RPMI8226 (cell line): ENCODE results near the gene TAC4.
A peak's percentile ranks its signal among the peaks of the same experiment; 100 is the strongest.

Source experiments
- DNase-seq: peaks from one replicate; pipeline ENCODE4 v3.0.0-alpha.2; 2015

TAC4 gene, protein sequence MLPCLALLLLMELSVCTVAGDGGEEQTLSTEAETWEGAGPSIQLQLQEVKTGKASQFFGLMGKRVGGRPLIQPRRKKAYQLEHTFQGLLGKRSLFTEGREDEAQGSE

DNA sequence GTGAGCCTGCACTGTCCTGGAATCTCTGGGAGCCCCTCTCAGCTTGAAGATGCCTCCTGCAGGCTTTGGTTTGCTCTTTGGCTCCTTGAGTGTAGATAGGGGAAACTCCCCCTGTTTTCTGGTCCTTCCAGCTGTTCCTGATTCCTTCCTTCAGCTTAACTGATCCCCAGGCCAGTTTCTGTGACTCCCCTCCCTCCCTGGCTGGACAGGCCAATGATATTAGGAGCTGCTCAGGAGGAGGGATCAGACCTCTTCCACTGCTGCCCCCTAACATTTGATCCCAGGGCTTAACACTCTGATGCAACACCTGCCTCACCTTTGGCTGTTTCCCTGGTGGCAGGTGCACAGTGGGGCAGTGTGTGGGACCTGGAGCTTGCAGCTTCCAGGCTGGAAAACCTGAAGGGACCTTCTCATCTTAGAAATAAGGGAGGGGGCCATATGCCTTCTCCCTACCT, at the start of gene TAC4:
TSS of gene TAC4 (minus strand) at position 51 of the 455 bp plus-strand sequence. CDS start 52 bp downstream, outside the sequence.
- DNase-seq, result no peak

DNA sequence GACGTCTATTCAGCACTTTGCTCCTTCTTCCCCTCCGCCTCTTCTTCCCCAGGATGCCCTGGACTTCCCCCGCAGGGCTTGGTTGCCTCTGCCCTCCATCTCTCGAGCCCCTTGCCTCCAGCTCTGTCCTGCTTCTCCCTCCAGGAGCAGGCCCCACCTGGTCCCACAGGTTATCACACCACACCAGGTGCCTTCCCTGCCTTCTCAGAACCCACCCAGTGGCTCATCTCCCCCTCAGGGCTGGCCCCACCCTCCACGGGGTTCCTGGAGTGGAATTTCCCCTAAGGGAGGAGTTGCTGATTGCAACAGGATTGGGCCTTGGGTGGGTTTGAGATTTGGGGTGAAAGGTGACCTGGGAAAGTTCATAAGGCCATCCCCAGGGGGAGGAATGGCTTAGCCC, 49.0 kb upstream of the TAC4 start:
- DNase-seq, result no peak

DNA sequence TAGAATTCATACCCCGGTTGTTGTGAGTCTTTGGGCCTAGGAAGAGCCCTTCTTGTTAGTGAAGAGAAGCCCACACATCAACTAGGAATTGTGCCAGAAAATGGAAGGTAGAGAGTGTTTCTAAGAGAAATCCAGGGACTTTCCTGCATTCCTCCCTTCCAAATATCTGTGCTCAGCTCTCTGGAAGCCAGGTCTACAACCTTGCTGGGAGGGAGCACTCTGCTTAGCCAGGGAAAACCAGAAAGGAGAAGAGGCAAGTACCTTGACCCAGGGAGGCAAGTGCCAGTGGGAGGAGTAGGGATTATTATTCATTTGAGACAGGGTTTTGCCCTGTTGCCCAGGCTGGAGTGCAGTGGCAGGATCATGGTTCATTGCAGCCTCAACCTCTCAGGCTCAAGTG, 48.4 kb upstream of the TAC4 start:
- DNase-seq, result no peak

DNA sequence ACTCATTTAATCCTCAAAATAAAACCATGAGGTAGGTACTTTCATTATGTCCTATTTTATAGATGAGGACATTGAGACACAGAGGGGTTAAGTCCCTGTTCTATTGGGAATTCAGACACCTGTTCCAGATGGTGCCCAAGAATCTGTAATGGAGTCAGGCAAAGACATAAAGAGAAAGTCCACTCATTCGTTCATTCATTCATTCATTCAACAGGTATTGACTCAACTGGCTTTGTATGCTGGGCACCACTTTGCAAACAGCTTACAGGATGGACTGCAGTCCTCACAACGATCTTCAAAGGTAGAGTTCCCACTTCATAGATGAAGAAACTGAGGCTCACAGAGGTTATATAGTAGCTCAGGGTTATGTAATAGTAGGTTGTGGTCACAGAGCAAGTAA, 47.9 kb upstream of the TAC4 start:
- DNase-seq, result no peak

DNA sequence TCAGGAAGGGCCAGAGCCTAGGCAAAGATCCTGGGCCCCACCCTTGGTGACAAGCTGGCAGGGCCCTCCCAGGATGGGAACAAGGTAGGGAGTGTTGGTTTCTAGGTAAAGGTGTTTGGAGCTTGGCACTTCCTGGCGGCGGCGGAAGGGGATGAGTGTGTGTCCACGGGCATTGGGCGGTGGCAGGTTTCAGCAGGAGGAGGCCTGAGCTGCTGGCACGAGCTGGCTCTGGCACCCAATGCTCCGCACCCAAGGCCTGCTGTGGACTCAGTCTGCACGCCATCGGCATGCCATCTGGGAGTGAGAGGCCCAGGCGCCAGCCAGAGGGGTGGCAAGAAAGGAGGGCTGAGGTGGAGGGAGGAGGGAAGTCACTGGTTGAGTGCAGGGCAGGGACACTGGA, 46.9 kb upstream of the TAC4 start:
- DNase-seq, result no peak

DNA sequence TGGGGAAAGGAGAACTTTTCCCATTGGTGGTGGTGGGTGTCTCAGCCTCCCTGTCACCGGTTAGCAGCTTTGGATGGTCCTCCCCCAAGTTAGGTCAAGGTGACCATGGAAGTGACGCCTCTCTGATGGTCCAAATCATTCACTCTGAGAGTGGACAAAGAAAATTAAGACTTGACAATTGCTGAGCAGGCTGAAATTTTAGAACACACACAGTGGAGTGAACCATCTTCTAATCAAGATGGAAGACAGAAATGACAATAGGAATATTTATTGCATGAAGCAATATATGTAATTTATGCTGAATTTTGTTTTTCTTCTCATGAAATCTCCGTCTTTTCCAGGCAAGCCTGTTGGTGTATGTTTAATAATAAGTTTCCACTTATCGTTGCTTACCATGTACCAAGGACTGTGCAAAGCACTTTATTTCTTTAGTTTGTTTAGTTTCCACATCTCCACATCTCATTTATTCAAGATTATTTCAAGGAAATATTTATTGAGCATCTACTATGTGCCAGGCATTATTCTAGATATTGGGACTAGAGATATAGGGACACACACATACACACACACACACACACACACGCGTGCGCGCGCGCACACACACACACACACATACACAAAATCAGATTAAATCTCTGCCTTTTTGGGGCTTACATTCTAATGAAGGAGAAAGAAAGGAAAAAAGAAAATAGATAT, 44.0 kb upstream of the TAC4 start:
- DNase-seq, result no peak

DNA sequence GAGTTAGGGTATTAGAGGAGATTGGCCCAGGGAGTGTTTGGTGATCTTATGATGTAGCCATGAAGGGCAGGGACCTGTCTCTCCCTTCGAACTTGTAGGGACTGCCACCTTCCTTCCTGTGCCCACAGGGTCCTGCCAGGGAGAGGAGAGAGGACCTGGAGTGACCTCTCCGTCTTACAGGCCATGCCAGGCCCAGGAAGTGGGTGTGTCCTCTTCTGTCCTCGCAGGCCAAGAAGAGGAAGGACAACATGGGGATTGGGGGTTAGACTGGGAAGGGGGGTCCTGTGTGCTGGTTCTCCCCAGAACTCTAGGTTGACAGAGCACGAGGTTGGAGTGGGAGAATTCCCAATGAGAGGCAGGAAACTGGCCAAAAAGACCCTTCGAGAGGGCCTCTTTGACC, 43.4 kb upstream of the TAC4 start:
- no peak for DNase-seq

DNA sequence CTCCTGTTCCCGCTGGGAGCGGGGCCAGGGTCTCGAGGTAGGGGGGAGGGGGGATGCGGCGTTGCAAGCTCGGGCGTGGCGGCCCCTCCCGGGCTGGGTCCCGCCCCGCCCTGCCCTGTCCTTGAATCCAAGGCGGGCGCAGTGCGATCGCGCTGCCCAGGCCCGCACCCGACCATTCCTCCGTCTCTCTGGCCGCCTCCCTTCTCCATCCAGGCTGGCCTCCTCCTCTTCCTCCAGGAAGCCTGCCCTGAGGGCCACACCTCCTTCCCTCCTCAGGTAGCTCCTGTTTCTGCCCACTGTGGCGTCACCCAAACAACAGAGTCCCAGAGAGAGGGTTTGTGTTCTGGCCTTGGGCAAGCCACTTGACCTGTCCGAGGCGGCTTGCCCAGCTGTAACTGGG, 43.0 kb upstream of the TAC4 start:
- DNase-seq, result no peak

DNA sequence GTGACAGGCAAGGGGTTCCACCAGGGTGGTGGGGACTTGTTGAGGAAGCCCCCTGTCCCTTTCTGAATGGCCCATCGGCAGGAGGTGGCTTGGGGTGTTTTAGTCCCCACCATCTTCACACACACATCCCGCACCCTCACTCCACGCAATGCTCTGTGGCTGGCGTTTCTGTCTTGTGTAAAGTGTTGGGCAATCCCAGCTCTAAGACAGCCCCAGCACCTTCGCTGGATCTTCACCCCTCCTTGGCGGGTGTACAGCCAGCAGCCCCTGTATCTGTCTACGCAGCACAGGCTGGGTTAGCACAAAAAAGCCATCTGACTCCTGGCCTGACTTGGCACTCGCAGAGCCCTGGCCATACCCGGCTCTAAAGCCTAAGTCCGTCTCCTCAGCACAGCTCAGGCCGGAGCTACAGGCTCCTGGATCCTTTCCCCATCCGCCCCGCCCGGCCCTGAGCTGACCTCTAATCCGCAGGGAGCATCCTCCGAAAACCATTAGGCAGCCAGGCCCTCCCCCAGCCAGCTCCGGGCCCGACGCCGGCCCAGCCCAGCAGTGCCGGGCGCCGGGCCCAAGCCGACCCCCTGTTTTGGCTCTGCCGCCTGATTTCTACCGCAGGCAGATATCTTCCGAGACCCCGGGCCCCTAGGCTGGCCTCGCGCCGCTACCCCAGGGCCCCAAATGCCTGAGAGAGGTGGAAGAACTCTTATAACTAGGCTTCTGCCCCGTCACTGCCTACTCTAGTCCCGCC, 42.4 kb upstream of the TAC4 start:
- DNase-seq, result no peak

DNA sequence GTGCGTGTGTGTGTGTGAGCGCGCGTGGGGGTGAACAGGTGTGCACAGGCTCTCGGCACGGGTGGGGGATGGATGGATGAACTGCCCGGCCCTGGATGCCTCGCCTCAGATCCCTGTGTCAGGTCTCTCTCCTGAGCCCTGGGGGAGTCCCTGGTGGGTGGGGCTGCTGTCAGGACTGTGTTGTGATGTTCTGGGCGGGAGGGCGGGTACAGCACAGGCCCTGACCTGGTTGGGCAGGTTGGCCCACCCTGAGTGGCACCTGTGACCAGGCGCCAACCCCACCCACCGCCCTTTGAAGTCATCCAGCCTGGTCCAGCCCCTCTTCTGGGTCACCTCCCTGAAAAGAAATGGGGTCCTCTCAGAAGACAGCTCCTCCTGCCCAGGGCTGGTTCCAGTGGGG, 41.6 kb upstream of the TAC4 start:
- DNase-seq, result no peak

DNA sequence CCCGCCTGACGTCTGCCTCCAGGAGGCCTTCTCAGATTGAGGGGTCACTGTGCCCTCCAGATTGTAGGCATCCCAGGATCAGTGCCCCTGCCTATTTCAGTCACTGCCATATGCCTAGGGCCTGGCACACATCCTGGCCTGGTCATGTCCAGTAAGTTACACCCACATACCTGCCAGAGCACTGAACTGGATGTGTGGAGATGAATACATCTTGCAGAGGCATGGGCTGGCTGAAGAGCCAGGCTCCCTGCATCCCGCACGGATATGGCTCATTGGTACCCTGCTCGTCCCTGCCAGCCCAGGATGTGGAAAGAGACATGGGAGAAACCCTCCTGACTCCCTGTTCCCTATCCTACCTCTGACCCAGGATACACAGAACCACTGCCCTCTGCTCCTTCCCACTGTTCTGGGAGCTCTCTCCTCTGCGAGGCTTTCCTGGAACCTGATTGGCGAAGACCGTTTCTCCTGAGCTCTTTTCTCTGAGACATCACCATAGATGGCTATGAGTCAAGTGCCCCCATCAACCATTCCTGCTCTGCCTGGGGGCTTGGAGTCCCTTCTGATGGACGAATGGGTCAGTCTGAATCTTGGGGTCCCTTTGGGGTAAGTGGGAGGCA, 40.0 kb upstream of the TAC4 start:
- DNase-seq, result no peak

DNA sequence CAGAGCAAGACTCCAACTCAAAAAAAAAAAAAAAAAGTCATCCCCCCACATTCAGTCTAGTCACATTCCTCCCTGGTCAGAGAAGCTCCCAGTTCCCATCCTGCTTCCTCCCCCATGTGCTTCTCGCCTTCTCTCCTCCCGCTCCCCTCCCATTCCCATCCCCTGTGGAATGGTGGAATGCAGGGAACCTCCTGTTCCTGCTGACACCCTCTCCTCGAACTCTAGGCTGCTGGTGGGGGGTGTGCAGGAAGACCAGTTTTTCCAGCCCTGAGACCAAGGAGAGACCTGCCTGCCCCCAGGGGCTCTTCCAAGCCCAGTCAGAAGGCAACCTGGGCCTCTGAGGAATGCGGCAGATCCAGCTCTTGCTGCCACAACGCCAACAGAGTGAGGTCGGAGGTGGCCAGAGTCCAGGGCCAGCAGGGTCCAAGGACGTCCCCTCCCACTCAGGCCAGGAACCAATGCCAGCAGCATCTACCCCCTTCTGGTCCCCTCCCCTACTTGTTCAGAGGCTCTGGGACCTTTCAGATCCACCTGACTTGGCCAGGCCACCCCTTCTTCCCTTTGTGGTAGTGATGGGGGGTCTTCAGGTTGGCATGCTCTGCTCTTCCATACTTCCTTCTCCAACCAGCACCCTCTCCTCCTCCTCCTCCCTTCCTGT, 39.3 kb upstream of the TAC4 start:
- DNase-seq, result no peak

DNA sequence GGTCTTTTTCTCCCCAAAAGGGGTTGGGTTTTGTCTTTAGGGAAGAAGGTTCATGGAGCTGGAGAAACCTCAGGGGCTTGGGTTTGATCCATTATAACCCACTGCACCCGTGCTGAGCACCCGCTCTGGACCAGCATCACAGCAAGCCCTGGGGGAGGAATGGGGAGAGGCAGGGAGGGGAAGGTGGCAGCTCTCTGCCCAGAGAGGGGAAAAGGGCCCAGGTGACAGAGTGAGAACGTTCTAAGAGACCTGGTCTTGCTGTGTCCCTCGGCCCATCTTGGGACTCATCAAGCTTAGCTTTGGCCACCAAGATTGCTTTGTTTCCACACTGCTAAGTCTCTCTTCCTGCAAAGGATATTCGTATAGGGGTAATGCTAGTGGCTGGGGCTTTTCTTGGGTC, 38.2 kb upstream of the TAC4 start:
- DNase-seq, result no peak

DNA sequence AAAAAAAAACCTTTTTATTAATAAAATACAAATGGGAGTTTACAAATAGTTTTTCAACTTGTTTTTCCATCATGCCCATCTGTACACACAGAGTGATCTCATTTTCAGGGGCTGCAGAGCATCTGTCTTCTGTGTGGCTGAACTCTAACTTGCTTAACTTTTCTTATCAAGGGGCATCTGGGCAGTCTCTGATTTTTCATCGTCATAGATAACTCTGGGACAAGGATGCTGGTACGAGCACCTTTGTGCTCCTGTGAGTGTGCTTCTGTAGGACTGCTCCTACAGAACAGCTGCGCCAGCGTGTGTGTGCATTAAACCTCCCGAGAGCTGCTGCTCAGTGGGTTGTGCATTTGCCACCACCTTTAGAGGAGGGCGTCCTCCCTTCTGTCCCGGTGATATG, 34.6 kb upstream of the TAC4 start:
- DNase-seq, result no peak

DNA sequence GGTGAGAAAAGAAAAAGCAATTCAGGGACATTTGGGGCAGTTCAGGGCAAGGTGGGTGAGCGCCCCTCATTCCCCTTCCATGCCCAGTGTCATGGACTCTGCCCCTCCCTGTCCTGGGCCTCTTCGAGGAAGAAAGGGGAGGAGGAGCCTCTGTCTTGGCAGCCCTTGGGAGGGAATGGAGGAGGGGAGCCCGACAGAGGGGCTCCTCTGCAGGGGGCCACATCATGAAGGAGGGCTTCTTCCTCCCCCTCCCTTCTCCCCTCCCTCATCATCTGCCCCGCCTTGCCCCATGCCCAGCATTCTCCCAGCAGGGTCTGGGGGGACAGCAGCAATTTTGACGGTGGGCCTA, 33.2 kb upstream of the TAC4 start:
- DNase-seq, result no peak

DNA sequence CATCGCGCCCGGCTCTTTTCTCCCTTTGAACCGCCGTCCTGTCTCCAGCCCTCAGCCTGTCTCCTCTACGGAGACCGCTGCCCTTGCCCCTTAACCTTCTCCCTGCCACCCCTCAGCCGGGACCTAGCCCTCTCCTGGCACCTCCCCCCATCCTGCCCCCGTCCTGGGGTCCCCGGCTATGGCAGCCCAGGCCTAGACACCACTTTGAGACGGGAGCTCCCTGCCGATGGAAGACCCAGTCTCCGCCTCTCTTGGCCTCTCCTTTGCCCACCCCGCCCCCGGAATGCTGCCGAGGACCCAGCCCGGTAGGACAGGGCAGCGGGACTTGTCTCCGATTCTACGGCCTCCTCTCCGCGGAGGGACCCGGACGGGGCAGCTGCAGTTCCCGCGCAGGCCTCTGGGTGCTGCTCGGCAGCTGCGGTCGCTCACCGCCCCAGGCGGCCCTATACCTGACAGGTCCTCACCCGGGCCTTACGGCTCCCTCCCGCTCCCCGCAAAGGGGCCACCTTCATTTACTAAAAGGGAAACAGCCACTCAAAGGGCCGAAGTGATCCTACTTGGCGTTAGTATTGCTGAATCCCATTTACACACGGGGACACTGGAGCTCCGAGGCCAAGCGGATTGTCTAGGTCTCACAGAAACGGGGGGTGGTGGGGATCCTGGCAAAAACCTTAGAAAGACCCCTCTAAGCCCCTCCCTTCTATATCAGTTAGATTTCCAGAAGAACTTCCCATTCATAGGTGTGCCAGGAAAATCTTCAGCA, 32.6 kb upstream of the TAC4 start:
- peak; percentile 82 for DNase-seq

DNA sequence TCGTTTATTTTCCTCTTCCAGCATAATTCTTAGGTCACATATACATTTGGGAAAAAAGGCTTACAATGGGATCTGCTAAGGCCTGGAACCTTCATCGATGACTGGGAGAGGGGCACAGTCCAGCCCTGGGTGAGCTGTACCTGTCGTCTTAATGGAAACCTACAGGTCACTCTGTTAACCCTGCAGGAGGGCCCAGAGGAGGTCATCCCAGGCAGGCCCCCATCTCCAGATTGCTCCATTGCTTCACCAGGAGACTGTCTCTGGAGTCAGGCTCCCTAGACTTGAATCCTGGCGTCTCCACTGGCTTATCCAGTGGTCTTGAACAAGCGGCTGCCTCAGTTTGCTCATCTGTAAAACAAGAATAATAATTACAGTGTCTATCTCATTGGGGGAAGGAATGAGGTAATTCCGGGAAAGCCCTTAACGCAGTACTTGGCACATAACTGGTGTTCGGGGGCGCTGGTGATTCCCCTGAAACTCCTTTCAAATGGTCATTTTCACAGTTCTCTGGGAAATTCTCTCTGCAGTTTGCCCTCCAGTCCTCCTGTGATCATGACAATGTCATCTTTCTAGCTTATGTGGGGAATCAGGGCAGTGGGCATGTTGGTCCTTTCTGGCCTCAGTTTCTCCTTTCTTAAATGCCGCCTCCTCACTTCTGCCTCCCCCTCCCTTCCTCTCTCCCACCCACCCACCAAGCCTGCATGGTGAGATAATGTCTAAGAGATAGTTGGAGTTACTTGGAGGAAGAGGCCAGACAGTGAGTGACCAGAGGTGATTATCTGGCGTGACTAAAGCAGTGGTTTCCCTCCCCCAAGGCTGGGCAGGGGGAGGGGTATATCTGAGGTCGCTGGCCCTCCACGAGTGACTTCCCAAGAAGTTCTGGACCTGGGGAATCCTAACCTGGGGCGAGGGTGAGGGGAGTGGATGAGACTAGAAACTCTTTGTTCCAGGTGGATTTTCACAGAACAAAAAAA, 31.3 kb upstream of the TAC4 start:
- no peak for DNase-seq

DNA sequence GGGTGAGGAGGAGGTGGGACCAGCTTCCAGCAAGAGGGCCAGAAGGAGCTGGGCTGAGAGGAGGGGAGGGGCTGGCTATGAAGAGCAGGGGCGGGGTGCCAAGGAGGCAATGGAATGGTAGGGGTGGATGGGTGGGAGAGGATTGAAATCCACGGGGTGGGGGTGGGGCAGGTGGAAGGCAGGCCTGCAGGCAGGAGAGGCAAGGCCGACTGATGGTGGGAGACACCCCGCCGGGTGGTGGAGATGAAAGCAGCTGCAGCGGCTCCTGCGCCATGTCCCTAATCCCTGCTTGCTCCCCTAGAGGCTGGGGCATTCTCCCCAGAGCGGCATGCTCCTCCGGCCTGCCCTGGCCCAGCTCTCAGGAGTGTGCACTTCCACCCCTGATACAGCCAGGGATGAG, 27.8 kb upstream of the TAC4 start:
- no peak for DNase-seq

DNA sequence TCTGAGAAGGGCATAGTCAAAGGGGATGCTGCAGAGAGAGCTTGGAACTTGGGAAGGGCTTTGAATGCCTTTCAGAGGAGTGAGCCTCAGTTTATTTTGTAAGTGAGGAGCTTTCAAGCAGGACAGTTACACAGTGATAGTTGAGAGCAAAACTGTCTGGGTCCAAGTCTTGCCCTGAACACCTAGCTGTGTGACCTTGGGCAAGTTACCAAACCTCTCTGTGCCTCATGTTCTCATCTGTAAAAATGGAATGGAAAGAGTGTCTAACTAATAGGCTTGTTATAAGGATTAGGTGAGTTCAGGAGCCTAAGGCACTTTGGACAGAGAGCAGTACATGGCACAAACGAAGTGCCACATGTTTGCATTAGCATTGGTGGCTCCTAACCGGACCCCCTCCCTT, 27.0 kb upstream of the TAC4 start:
- no peak for DNase-seq

DNA sequence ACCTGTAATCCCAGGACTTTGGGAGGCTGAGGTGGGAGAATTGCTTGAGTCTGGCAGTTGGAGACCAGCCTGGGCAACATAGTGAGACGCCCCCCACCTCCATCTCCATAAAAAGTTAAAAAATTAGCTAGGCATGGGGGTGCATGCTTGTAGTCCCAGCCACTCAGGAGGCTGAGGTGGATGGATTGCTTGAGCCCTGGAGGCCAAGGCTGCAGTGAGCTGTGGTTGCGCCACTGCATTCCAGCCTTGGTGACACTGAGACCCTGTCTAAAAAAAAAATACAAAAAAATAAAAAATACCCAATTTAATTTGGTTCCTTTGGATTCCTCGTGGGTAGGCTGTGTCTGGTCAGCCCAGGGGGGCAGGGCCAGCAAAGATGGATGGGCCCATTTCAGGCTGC, 26.1 kb upstream of the TAC4 start:
- DNase-seq, result no peak

DNA sequence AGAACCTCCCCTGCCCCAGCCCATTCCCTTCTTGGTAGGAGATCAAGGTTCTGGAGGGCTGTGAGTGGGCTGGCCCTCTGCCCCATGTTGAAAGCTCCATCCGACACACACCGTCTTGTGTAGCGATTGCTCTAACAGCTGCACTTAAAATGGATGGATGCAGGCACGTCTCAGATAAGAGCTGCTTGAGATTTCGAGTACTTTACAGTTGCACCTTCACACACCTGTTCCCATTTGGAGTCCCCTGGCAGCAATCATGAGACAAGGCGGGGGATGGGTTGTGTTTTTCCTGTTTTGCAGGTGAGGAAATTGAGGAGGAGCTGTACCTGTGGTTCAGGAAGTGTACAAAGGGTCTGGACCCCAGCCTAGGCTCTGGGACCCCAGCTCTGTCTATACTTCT, 25.6 kb upstream of the TAC4 start:
- DNase-seq, result no peak
